HEK293T (cell line): ENCODE measurements around the gene CFAP210.

Experiments used
- ARNT ChIP-seq: fragments of 450-650 bp; IDR thresholded peaks from 2 replicates; pipeline ENCODE4 v1.6.1; 2017; ENCODE audit warnings: mild to moderate bottlenecking
- BHLHE40 ChIP-seq: fragments of 450-650 bp; IDR thresholded peaks from 2 replicates; pipeline ENCODE4 v1.6.1; 2016; ENCODE audit warnings: mild to moderate bottlenecking, moderate library complexity, borderline replicate concordance
- FOXA1 ChIP-seq: fragments of 450-650 bp; IDR thresholded peaks from 2 replicates; pipeline ENCODE4 v1.6.1; 2016; ENCODE audit warnings: mild to moderate bottlenecking
- FOXK2 ChIP-seq: fragments of 450-650 bp; IDR thresholded peaks from 2 replicates; pipeline ENCODE4 v1.6.1; 2016; ENCODE audit warnings: mild to moderate bottlenecking
- FOXM1 ChIP-seq: fragments of 450-650 bp; IDR thresholded peaks from 2 replicates; pipeline ENCODE4 v1.6.1; 2017; ENCODE audit warnings: mild to moderate bottlenecking, borderline replicate concordance
- HDGF ChIP-seq: fragments of 450-650 bp; IDR thresholded peaks from 2 replicates; pipeline ENCODE4 v1.6.1; 2017; ENCODE audit warnings: antibody characterized with exemption, borderline replicate concordance
- LEF1 ChIP-seq: fragments of 450-650 bp; IDR thresholded peaks from 2 replicates; pipeline ENCODE4 v1.6.1; 2017; ENCODE audit warnings: mild to moderate bottlenecking, borderline replicate concordance
- SP1 ChIP-seq: fragments of 450-650 bp; IDR thresholded peaks from 2 replicates; pipeline ENCODE4 v1.6.1; 2017
- SUZ12 ChIP-seq: fragments of 450-650 bp; IDR thresholded peaks from 2 replicates; pipeline ENCODE4 v1.6.1; 2016; ENCODE audit warnings: mild to moderate bottlenecking
- ZNF384 ChIP-seq: fragments of 450-650 bp; IDR thresholded peaks from 2 replicates; pipeline ENCODE4 v1.6.1; 2016
- TF ChIP-seq, protein P1 (sequence below): fragments of 450-650 bp; IDR thresholded peaks from 2 replicates; pipeline ENCODE4 v1.6.1; 2016

DNA sequence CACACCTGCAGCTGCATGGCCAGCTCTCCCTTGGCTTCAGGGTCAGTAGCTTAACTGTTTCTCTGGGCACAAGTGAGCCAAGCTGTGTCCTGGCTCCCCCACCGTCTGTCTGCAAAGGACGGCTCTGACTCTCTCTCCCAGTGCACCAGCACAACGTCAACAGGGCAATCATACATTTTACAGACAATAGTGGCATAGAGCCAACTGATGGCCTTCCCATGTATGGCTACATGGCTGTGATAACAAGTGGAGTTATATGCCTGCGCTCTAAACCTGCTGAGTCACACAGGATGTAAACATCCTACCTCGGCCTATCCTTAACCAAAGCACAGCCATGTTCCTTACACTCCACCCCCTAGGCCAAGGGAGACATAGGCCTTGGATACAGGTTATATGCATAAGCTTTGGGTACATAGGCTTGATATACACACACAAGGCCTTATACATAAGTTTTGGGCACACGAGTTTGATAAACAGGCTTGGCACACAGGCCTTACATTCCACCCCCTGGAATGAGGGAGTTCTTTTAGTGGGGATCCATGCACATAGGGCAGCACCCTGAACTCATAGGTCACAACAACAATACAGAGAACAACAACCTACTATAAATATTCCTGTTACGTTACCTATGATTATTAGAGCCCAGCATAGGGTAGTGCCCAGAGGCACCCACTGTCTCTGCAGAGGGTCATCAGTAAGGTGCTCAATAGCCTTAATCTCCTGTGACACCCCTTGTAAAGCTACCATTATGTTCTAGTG lies 17.7 kb upstream of the CFAP210 start:
- TF ChIP-seq SP1 (no peak), HDGF (no peak), SUZ12 (no peak), FOXA1 (no peak), ARNT (no peak), LEF1 (no peak), FOXK2 (no peak), ZNF384 (no peak), BHLHE40 (no peak), FOXM1 (no peak)
- TF ChIP-seq, protein P1, sequence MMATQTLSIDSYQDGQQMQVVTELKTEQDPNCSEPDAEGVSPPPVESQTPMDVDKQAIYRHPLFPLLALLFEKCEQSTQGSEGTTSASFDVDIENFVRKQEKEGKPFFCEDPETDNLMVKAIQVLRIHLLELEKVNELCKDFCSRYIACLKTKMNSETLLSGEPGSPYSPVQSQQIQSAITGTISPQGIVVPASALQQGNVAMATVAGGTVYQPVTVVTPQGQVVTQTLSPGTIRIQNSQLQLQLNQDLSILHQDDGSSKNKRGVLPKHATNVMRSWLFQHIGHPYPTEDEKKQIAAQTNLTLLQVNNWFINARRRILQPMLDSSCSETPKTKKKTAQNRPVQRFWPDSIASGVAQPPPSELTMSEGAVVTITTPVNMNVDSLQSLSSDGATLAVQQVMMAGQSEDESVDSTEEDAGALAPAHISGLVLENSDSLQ, result no peak
